ENCODE measurements around the gene RNLS.
A peak's percentile ranks its signal among the peaks of the same experiment; 100 is the strongest.

RNLS gene

DNA sequence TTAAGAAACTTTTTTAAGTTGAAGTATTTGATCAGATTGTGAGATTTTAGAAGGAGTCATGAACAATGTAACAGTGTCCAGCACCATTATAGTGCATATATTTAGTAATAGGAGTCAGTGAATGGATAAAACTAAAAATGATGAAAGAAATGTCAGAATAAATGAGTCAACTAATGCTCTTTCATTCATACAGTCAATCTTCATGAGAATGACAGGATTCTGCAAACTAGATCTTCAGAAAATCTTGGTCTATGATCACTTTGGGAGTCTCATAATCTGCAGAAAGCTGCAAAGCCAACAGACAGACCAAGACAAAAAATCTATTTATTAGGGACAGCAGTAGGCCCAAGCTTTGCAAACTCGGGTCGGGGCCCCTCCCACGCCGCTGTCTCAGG lies 710 bp downstream of the RNLS start:
- Histone ChIP-seq H3K4me3 (ENCODE audit: insufficient read depth, low read length, poor library complexity, severe bottlenecking) (no peak overlapping the region), H3K36me3 (ENCODE audit: low read length) (no peaks in the 10 kb centered on the region), H3K79me2 (ENCODE audit: insufficient read depth, low read length) (no peaks in the 10 kb centered on the region), H3K9me2 (replicated peaks; ENCODE audit: insufficient read depth, low read length) (no peaks in the 10 kb centered on the region), H2AFZ (ENCODE audit: low read depth, low read length, severe bottlenecking) (peak overlapping the region; percentile 95), H3K9me3 (ENCODE audit: insufficient read depth, low read length) (no peaks in the 10 kb centered on the region), H3K27ac (ENCODE audit: low read depth, low read length) (no peak overlapping the region), H4K20me1 (ENCODE audit: low read depth, low read length) (no peaks in the 10 kb centered on the region), H3K4me2 (ENCODE audit: low read depth, low read length, poor library complexity, severe bottlenecking) (peak overlapping the region; percentile 49), H3F3A (ENCODE audit: insufficient read depth) (no peaks in the 10 kb centered on the region), H3K9ac (ENCODE audit: low read length) (no peak overlapping the region), H3K27me3 (ENCODE audit: low read length) (no peaks in the 10 kb centered on the region)
- TF ChIP-seq EZH2phosphoT487 (conservative IDR thresholded peaks at IDR 0.05; ENCODE audit: low read length), result no peak
- TF ChIP-seq, protein P1, sequence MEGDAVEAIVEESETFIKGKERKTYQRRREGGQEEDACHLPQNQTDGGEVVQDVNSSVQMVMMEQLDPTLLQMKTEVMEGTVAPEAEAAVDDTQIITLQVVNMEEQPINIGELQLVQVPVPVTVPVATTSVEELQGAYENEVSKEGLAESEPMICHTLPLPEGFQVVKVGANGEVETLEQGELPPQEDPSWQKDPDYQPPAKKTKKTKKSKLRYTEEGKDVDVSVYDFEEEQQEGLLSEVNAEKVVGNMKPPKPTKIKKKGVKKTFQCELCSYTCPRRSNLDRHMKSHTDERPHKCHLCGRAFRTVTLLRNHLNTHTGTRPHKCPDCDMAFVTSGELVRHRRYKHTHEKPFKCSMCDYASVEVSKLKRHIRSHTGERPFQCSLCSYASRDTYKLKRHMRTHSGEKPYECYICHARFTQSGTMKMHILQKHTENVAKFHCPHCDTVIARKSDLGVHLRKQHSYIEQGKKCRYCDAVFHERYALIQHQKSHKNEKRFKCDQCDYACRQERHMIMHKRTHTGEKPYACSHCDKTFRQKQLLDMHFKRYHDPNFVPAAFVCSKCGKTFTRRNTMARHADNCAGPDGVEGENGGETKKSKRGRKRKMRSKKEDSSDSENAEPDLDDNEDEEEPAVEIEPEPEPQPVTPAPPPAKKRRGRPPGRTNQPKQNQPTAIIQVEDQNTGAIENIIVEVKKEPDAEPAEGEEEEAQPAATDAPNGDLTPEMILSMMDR (IDR thresholded peaks at IDR 0.05; ENCODE audit: insufficient read depth, low read length, poor library complexity, severe bottlenecking), result no peak

DNA sequence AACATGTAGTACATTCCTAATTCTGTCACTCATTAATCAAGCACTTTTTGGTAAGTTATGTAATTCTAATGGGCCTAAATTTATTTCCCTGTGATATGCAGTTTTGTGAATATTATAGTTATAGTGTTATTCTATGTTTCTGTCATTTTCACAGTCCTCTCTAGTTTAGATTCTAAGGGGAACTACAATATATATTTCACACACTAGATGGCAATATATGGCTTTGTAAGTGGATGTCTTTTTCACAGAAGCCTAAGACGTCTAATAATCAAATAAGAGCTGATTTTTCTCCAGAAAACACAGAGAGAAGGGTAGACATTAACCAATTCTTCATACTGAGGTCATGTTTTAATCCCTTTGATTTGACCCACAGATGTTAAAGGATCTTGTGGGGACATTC lies 18.0 kb downstream of the RNLS start:
- TF ChIP-seq EZH2phosphoT487 (conservative IDR thresholded peaks at IDR 0.05; ENCODE audit: low read length), result no peak
- TF ChIP-seq, protein P1 (IDR thresholded peaks at IDR 0.05; ENCODE audit: insufficient read depth, low read length, poor library complexity, severe bottlenecking), result peak; percentile 22

DNA sequence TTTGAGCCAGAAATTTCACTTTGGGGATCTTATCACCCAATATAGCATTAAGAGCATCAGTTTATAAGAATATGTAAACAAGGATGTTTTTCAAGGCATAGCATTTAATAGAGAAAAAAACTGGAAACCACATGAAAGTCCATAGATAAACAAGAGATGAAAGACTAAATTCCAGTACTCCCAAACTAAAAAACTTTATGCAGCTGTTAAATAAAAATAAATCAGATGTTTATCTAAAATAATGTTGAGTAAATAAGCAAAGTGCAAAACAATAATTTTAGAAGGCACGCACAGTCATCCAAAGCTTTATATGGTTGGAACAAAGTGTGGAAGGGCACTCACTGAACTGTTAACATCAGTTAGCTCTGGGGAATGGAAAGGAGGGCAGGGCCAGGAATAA lies 21.0 kb downstream of the RNLS start:
- H3K27ac ChIP-seq (ENCODE audit: low read depth, low read length), result no peak overlapping the region
- no peak for TF ChIP-seq EZH2phosphoT487 (conservative IDR thresholded peaks at IDR 0.05; ENCODE audit: low read length)
- TF ChIP-seq, protein P1 (IDR thresholded peaks at IDR 0.05; ENCODE audit: insufficient read depth, low read length, poor library complexity, severe bottlenecking), result no peak

More for the DNA sequence above, 18.0 kb downstream of the RNLS start:
- H3K27me3 ChIP-seq (ENCODE audit: low read length), result no peaks in the 10 kb centered on the region
- H2AFZ ChIP-seq (ENCODE audit: low read depth, low read length, severe bottlenecking), result peak overlapping the region; percentile 77
- no peak overlapping the region for H3K27ac ChIP-seq (ENCODE audit: low read depth, low read length)
- H3K4me3 ChIP-seq (ENCODE audit: insufficient read depth, low read length, poor library complexity, severe bottlenecking), result no peak overlapping the region
- H3K9me2 ChIP-seq (replicated peaks; ENCODE audit: insufficient read depth, low read length), result no peaks in the 10 kb centered on the region
- H3K36me3 ChIP-seq (ENCODE audit: low read length), result no peaks in the 10 kb centered on the region
- no peak overlapping the region for H3K9ac ChIP-seq (ENCODE audit: low read length)
- peak overlapping the region; percentile 12 for H3K4me2 ChIP-seq (ENCODE audit: low read depth, low read length, poor library complexity, severe bottlenecking)
- no peaks in the 10 kb centered on the region for H3K79me2 ChIP-seq (ENCODE audit: insufficient read depth, low read length)
- no peaks in the 10 kb centered on the region for H4K20me1 ChIP-seq (ENCODE audit: low read depth, low read length)
- H3F3A ChIP-seq (ENCODE audit: insufficient read depth), result no peaks in the 10 kb centered on the region
- no peaks in the 10 kb centered on the region for H3K9me3 ChIP-seq (ENCODE audit: insufficient read depth, low read length)

More for the DNA sequence above, 21.0 kb downstream of the RNLS start:
- Histone ChIP-seq H3K9ac (ENCODE audit: low read length) (no peak overlapping the region), H3K4me3 (ENCODE audit: insufficient read depth, low read length, poor library complexity, severe bottlenecking) (no peak overlapping the region), H2AFZ (ENCODE audit: low read depth, low read length, severe bottlenecking) (no peak overlapping the region), H4K20me1 (ENCODE audit: low read depth, low read length) (no peaks in the 10 kb centered on the region), H3K9me2 (replicated peaks; ENCODE audit: insufficient read depth, low read length) (no peaks in the 10 kb centered on the region), H3K9me3 (ENCODE audit: insufficient read depth, low read length) (no peaks in the 10 kb centered on the region), H3K79me2 (ENCODE audit: insufficient read depth, low read length) (no peaks in the 10 kb centered on the region), H3K27me3 (ENCODE audit: low read length) (no peaks in the 10 kb centered on the region), H3K36me3 (ENCODE audit: low read length) (no peaks in the 10 kb centered on the region), H3K4me2 (ENCODE audit: low read depth, low read length, poor library complexity, severe bottlenecking) (no peak overlapping the region), H3F3A (ENCODE audit: insufficient read depth) (no peaks in the 10 kb centered on the region)
